GM15510 (cell line): ENCODE data around the gene PTPRN2.

Source experiments
- POLR2A ChIP-seq: IDR thresholded peaks from 3 replicates; pipeline ENCODE4 v1.6.1; 2011; ENCODE audit warnings: borderline replicate concordance; ENCODE audit not compliant: insufficient read length; ENCODE audit errors: extremely low read depth

Gene PTPRN2

DNA sequence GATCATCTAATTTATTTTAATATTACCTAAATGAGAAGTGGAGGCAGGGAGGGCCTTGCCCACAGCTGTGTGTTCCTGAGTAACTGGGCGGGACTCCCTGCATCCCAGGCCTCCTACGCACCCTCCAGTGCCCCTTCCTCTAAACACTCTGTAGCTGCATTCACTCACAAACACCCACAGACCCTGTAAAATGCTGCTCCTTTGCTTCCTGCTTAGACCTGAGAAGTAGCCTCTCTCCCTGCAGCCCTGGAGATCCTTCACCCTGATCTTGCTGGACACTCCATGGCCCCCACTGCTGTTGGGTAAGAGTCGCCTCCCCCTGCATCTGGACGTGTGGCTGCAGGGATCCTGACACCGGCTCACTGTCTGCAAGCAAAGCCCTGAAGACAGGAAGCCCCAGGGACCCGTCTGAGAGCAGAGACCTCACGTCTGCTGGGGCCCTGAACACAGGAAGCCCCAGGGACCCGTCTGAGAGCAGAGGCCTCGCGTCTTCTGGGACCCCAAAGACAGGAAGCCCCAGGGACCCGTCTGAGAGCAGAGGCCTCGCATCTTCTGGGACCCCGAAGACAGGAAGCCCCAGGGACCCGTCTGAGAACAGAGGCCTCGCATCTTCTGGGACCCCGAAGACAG lies 661.0 kb downstream of the PTPRN2 start:
- no peak for TF ChIP-seq POLR2A

- TF ChIP-seq POLR2A, result no peak
These were observed 661.5 kb downstream of the PTPRN2 start for GRCh38 chr7:157926107-157926506.

DNA sequence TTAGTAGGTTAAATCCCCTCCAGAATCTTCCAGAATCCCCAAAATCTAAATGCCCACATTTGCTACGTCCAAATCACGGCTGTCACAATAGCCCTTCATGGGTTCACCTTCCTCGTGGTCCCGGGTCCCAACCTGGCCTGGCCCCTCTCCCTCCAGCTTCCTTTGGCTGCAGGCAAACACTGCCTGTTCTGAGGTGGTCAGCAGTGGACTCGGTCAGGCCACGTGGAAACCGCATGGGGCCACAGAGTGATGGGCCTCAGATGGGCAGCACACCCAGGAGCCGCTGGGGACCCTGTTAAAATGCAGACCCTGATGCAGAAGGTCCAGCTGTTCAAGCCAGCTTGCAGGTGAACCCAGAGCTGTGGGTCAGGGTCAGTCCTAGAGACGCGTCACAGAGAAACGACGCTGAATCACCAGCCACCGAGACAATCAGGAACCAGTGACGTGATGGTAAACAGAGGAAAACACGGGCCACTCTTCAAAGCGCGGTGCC lies 662.2 kb downstream of the PTPRN2 start:
- TF ChIP-seq POLR2A, result no peak

DNA sequence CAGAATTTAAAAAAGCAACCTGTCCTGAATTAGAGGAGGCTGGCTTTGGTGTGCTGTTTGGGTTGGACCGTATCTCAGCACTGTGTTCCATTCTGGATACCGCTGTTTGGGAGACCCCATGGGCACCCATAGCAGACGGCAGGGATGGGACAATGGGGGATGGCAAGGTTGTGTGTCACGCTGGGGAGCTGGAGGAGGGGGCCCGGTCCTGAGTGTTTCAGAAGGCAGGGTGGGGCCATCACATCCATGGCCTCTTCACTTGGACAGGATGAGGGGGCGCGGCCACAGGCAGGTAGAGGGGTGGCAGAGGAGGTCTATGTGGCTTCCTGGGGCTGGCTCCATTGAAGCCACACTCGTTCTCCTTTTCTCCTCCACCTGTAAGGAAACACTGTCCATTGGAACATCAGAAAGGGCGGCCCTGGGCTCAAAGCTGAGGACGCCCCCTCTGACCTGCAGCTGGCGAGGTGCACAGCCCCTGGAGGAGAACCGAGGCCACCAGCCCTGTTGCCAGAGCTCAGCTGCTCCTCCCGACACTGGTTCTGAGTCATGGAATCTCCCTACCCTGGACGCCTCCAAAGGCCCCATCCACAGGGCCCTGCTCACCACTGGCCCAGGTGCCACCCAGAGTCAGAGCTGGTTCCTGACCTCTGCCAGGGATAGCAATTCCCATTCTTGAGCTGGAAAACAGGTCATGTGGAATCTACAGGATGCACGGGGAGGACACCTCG lies 663.6 kb downstream of the PTPRN2 start:
- no peak for TF ChIP-seq POLR2A

DNA sequence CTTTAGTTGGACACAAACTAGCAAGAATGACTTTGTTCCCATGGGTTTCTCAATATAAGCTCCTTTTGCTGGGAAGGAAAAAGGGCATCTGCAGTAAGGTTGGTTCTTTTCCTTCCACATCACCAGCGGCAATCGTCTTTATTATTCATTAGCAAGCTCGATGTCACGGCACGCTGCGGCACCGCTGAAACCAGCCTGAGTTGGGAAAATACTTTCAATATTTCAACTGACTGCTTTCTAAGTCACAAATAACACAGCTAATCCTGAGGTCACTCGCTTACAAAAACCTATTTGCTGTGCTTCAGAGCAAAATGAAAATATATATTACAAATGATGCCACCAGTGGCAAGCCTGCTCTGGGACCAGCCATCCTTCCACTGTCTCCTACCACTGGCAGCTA lies 665.0 kb downstream of the PTPRN2 start:
- TF ChIP-seq POLR2A, result no peak

DNA sequence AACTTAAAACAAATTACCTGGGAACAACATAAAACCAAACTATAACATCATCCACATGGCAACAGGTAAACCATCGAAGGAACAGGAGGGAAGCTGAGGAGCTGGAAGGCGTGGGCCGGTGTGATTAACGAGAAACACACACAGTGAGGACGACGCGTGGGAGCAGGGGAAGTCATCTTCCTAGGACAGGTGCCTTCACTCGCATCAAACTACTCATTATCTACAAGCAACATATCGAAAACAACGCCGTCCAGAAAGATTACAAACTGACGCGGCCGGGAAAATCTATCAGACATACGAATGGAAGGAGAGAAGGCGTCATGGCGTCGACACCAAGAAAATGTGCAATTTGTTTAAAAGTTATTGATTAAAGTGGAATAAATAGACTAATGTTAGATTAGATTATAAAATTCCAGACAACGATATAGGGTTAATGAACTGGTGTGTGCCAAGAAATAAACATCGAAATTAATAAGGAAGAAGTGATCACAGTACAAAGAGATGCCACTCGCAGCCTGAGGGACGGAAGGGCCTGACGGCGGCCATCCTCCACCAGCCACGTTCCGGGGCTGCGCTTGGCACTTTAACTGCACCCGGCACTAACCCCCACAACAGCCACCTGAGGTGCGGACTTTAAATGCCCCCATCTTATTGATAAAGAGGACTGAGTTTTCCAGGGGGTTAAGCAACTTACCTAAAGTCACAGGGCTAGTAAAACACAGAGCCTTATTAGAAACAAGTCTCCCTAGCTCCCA lies 669.1 kb downstream of the PTPRN2 start:
- no peak for TF ChIP-seq POLR2A

- no peak for TF ChIP-seq POLR2A
These were observed 670.5 kb downstream of the PTPRN2 start for GRCh38 chr7:157916946-157917640.

- no peak for TF ChIP-seq POLR2A
These were observed 677.2 kb downstream of the PTPRN2 start for GRCh38 chr7:157910446-157910845.

DNA sequence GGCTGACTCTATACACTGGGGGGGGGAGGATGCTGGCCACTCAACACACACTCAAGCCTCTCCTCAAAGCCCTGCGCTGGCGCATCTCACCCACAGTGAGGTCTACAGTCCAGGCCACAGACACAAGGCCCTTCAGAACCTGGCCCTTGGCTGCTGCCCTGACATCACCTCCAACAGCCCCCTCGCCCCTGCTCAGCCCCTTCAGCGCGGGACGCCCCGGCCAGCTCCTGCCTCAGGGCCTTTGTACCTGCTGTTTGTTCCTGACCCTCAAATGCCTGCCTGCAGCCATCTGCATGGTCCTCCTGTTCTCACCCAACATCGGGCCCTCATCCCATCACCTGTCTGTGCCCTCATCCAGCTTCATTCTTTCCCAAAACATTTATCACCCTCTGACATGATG lies 678.3 kb downstream of the PTPRN2 start:
- TF ChIP-seq POLR2A, result no peak

DNA sequence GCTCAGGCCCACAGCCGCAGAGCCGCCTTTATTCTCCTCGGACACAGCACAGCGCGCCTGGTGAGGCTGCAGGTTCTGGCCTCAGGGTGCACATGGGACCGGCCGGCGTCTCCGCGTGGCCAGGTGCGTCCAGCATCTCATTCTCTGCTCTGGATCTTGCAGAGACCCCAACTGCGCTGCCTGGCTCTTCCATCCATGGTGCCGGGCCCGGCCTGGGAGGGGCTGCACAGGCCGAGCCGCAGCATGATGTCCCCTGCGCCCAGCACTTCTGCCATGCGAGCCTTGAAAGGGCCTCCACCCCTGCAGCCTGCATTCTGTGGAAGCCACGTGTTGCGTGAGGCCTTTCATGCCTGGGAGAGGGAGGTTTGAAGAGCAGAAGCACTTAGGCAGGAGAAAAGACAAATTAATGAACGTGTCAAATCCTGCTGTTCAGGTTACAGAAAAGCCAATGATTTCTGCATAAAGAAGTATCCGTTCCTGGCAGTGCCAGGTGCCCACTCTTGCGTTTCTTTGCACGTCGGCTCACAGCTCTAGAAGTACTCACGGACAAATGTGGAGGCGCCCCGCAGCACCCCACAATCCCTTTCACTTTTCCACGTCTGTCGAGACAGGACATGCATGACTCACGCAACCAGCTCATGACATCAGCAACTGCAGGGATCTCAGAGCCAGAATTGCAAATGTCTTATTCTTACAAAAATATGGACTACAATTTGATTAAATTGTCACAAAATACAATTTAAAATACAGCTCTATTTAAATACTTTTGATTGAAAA lies 679.4 kb downstream of the PTPRN2 start:
- no peak for TF ChIP-seq POLR2A

DNA sequence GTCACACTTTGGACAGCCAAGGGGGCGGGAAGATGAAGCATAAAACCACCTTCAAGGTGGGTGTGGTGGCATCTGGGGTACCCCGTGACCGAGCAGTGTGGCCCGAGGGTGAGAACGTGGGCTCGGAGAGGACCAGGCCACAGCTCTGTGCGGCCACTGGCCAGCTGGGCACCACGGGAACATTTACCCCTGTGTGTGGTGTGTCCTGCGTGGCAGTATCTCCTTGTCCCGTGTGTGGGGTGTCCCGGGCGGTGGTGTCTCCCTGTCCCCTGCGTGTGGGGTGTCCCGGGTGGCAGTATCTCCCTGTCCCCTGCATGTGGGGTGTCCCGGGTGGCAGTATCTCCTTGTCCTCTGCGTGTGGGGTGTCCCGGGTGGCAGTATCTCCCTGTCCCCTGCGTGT lies 680.5 kb downstream of the PTPRN2 start:
- TF ChIP-seq POLR2A, result no peak

GRCh38 chr7:157906583-157906982 lies 681.0 kb downstream of the PTPRN2 start:
- TF ChIP-seq POLR2A, result no peak

DNA sequence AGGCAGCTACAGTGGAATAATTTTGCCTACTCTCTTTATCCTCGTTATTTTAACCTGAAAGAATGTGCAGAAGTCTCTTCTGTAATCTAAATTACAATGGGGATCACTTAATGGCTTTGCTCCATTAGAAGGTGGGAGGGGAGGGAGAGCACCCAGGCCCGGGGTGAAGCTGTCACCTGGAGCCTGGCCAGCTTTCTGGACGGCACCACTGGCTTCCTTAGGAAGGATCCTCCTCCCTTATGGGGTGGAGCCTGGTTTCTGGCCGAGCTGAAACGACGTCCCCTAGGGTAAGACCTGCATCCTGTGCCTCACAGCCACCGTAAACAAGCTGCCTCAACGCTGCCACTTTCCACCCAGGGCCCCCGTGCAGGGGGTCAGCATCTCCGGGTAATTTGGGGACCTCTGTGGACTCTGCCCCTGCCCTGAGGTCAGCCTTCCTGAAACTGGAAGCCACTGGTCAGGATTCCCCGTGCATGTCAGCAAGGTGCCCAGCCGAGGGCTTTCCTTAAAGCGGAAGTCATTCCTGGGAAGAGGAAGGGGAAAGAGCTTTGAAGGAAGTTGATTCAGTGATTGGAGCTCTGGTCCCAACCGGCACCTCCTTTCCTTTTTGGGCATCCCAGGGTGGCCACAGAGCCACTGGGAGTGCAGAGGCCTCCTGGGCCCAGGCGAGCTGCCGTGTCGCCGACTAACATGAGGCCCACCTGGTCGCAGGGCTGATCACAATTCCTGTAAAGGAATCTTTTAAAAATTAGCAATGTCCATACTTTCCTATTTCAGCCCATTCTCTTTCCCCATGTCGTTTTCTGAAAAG lies 681.8 kb downstream of the PTPRN2 start:
- no peak for TF ChIP-seq POLR2A
